ENCODE data around the gene TLE6.
"Not testable (repeated sequence)": the region's sequence is repeated elsewhere in the genome, so short reads cannot be mapped to it uniquely, and the experiment has no call there.

The TLE6 gene

DNA sequence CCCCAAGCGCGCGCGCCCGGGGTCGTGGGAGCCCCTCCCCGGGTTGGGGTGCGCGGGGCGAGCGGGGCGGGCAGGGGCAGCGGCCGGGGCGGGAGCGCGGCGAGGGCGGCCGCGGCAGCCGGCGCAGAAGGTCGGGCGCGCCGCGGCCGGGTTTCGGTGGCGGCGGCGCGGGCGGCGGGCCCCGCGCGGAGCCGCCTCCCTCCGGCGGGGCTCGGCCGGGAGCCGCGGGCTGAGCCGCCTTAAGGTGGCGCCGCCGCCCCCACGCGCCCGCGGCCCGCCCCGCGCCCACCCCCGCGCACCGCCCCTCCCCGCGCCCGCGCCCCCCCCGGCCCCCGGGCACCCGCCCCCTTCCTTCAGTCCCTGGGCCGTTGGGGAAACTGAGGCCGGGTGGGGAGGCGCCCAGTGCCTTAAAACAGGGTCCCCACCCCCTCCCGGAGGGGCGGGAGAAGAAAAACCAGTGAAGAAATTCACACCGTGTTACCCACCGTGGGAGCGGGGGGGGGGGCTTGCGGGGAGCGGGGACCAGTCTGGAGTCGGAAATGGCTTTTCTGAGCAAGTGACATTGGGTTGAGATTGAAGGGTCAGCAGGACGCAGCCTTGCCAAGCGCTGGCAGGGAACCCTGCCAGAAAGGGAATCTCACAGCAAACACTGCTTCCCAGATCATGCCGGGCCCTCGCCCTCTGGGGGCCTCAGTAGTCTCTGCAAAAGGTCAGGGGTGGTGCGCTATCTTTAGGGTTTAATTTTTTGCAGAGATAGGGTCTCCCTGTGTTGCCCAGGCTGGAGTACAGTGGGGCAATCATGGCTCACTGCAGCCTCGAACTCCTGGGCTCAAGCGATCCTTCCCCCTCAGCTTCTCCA, 51.9 kb downstream of the TLE6 start, which contains the start of gene TLE2:
TSS of gene TLE2 (minus strand) at position 216 of the 859 bp plus-strand sequence. CDS start 376 bp downstream, outside the sequence.
- DNase-seq (ENCODE audit: low read depth) = no peak

- DNase-seq (ENCODE audit: low read depth) = no peak
Measured at GRCh38 chr19:3031607-3031867, 54.2 kb downstream of the TLE6 start.

GRCh38 chr19:3033595-3034405, 56.4 kb downstream of the TLE6 start:
- DNase-seq (ENCODE audit: low read depth) = no peak

DNA sequence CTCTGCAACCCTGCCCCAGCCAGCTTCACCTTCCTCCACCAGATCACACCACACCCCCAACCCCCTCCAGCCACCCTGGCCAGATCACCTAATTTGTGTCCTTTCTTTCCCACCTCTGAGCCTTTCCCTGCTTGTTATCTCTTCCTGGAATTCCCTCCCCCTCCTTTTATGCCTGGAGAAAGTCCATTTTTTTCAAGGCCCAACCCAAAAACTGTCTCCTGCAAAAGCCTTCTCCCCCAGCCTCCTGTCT, 57.0 kb downstream of the TLE6 start:
- no peak for DNase-seq (ENCODE audit: low read depth)

DNA sequence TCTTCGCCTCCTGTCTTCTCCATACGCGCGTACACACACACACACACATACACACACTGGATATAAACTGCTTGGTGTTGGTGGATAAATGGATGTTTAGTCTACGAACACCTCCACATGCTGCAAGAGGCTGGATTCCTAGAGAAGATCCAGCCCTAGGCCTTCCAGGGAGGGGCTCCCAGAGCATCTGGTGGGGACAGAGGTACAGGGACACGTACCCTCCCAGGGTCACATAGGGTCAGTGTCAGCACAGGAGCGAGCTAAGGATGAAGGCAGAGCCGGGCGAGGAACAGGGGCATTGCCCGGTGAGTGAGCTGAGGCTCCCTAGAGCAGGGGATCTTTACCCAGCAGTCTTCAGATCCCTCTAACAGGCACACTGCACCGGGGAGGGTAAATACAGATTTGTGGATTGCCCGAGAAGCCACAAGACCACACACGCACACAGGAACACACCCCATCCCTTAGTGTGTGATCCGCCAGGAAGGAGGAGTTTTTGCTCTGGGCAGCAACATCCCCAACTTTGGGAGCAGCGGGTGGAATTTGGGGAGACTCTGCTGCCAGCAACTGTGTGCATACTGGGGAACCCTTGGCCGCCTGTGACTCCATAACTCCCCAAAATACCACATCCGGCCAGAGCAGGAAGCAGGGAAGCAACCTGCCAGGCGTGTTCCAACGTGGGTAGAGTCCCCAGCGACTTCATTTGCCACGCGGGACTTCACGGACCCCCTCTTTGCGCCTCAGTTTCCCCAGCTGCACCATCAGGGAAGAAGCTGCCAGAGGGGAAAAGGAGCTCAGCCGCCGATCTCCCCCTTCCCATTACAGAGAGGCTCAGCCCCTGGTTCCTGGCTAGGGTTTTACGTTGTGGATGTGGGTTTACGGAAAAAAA, 57.5 kb downstream of the TLE6 start:
- DNase-seq (ENCODE audit: low read depth) = no peak

- DNase-seq (ENCODE audit: low read depth) = peak; percentile 91
Measured at GRCh38 chr19:3035542-3036118, 58.3 kb downstream of the TLE6 start.

DNA sequence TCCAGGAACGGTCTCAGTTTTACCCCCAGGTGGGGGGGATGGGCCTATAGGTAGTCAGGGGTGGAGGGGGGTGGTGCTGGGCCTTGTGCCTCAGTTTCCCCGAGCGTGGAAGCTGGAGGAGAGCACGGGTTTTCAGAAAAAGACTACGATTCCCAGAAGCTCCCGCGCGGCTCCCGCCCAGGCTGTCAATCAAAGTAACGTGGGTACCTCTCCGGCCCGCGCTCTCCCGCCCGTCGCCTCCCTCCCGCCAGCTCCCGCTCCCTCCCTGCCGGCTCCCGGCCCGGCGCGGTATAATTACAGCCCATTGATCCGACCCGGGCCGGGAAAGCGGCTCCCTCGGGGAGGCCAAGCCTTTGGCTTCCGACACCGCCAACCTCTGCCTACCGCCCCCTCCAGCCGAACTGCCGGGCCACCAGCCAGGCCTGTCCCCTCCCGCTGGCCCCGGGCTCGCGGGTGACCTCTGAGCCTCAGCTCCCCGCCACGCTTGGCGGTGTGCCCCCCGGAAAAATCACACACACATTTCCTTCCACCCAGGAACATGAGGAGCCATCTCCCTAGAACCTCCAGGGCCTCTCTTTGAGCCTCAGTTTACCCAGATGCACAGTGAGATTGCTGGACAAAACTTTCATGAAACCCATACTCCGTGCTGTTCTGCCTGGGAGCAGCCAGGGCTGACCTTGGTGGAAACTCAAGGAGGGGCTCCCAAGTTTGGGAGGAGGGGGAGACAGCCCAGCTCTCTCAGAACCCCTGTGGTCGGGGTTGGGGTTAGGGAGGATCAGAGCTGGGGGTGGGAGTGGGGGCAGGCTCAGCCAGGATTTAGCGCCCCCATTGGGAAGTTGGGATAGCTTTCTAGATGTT, 59.0 kb downstream of the TLE6 start:
- peak; percentile 73 for DNase-seq (ENCODE audit: low read depth)

DNA sequence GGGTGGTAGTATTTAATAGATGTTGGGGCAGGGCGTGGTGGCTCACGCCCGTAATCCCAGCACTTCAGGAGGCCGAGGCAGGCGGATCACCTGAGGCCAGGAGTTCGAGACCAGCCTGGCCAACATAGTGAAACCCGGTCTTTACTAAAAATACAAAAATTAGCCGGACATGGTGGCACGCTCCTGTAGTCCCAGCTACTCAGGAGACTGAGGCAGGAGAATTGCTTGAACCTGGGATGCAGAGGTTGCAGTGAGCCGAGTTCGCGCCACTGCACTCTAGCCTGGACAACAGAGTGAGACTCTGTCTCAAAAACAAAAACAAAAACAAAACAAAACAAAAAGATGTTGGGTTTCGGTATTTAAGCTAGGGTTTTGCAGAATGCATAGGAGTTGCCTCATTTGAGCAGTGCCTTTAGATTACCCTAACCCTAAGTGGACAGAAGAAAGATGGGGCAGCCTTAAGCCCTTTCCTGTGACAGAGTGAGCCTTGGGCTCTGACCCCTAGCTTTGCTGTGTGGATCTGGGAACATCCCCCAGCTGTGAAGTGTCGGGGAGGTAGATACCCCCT, 59.7 kb downstream of the TLE6 start:
- not testable (repeated sequence) for DNase-seq (ENCODE audit: low read depth)

DNA sequence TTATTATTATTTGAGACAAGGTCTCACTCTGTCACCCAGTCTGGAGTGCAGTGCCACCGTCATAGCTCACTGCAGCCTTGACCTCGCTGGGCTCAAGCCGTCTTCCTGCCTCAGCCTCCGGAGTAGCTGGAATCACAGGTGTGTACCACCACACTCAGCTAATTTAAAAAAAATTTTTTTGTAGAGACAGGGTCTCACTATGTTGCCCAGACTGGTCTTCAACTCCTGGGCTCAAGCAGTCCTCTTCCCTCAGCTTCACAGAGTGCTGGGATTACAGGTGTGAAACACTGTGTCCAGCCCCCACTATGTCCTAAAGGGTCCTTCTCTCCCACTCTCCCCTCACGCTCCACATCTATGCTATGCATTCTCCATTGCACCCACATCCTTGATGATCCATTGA, 60.9 kb downstream of the TLE6 start:
- DNase-seq (ENCODE audit: low read depth) = no peak

DNA sequence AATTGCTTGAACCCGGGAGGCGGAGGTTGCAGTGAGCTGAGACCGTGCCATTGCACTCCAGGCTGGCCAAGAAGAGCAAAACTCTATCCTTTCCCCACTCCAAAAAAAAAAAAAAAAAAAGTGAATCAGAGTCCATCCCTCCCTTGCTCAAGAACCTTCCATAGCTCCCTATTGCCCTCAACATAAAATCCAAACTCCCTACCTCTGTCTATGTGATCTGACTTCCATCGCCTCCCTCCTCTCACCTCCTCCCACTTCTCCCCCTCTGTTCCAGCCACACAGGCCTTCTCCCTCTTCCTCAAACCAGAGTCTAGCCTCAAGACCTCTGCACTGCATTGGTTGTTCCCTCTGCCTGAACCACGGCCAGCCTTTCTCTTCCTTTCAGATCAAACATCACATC, 61.8 kb downstream of the TLE6 start:
- DNase-seq (ENCODE audit: low read depth) = no peak

- no peak for DNase-seq (ENCODE audit: low read depth)
Measured at GRCh38 chr19:3039641-3040077, 62.3 kb downstream of the TLE6 start.

DNA sequence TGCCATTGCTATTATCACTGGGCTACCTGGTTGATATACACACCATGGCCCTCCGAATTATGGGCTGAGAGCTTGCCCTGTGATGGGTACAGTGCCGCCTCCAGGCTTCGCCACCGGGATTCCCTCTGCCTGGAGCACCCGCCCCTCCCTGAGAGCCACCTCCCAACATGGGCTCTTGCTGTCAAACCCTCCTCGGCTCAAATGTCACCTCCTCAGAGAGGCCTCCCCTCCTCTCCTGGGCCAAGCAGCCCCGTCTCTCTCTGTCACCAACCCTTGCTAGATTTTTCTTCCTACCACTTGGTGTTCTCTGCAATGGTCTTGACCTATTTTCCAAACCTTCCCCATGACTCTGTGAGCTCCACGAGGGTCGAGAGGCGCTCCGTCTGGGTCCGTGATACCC, 64.0 kb downstream of the TLE6 start:
- no peak for DNase-seq (ENCODE audit: low read depth)

- DNase-seq (ENCODE audit: low read depth) = no peak
Measured at GRCh38 chr19:3041761-3042620, 64.6 kb downstream of the TLE6 start.

DNA sequence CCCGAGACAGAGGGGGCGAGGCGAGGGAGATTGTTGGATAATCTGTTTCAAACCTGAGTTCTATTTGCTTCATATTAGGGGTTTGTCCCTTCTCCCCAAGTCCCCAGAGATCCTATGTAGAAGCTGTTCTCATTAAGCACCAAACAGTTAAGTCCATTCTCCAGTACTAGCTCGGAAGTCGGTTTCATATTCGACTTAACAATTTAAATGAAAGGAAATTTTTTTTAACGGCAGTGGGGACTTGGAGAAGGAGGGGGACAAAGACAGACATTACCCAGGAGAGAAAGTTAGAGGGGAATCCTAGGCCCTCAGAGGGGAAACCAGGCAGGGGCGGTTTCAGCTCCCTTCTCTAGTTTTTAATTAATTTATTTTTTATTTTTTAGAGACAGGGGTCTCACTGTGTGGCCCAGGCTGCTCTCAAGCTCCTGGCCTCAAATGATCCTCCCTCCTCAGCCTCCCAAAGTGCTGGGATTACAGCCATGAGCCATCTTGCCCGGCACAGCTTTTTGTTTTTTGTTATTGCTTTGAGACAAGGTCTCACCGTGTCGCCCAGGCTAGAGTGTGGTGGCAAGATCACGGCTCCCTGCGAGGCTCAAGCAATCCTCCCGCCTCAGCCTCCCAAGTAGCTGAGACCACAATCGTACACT, 65.4 kb downstream of the TLE6 start:
- DNase-seq (ENCODE audit: low read depth) = no peak

Data from stimulated activated CD8-positive, alpha-beta memory T cell treated with anti-CD3 and anti-CD28 coated beads, Interleukin-12 subunit alpha, Interleukin-12 subunit beta, amount 100 ng/mL, for 1 hour (primary cell).